ENCODE results near the gene CDADC1. TPM values are rescaled to one million over a fixed set of nuclear protein-coding genes. Genes with fewer than 3 reads are reported as not detected.

Gene CDADC1
- total RNA-seq (10 to 100 TPM; 11.6 to 12.9 TPM), polyA plus RNA-seq (ENCODE audit: insufficient read length in 6 of 6) (10 to 100 TPM; 13.6 to 17.8 (median 15.1) TPM)
- long read RNA-seq, donor 1, partial matches to known transcripts, result 0 of 4 reads
- long read RNA-seq, donor 1, other reads (novel, unspliced or antisense), result 0 of 4 reads
- long read RNA-seq, donor 2, partial matches to known transcripts, result 5 of 7 reads
- long read RNA-seq, donor 2, other reads (novel, unspliced or antisense), result 0 of 7 reads
- long read RNA-seq, donor 3, result 0 reads
- long read RNA-seq, donor 4, partial matches to known transcripts, result 6 of 6 reads
- long read RNA-seq, donor 4, other reads (novel, unspliced or antisense), result 0 of 6 reads
- long read RNA-seq, donor 5, partial matches to known transcripts, result 0 of 1 reads
- long read RNA-seq, donor 5, other reads (novel, unspliced or antisense), result 0 of 1 reads
- long read RNA-seq, donor 6, partial matches to known transcripts, result 7 of 7 reads
- long read RNA-seq, donor 6, other reads (novel, unspliced or antisense), result 0 of 7 reads
- long read RNA-seq, donor 7, partial matches to known transcripts, result 6 of 6 reads
- long read RNA-seq, donor 7, other reads (novel, unspliced or antisense), result 0 of 6 reads
- long read RNA-seq, donor 8, partial matches to known transcripts, result 0 of 1 reads
- long read RNA-seq, donor 8, other reads (novel, unspliced or antisense), result 0 of 1 reads
- long read RNA-seq, donor 9, result 0 reads
- long read RNA-seq, donor 10, partial matches to known transcripts, result 6 of 7 reads
- long read RNA-seq, donor 10, other reads (novel, unspliced or antisense), result 1 of 7 reads
- long read RNA-seq, donor 11, partial matches to known transcripts, result 6 of 8 reads
- long read RNA-seq, donor 11, other reads (novel, unspliced or antisense), result 0 of 8 reads
- long read RNA-seq, donor 12, partial matches to known transcripts, result 0 of 1 reads
- long read RNA-seq, donor 12, other reads (novel, unspliced or antisense), result 0 of 1 reads

- intact Hi-C loops (cut with DNase I), result no loop called here
- no peak for TF ChIP-seq CTCF (IDR thresholded peaks at IDR 0.05)
Measured at GRCh38 chr13:49247643-49248621, at the start of gene CDADC1. CDADC1 (plus strand) TSS chr13:49247925; CDS start chr13:49248038, 113 bp downstream.

GRCh38 chr13:49206641-49207040 lies 41.1 kb upstream of the CDADC1 start:
- H3K9me3 ChIP-seq, result no peaks in the 10 kb centered on the region
- intact Hi-C loops (cut with DNase I), result no loop called here
- ATAC-seq, result no peak
- no peaks in the 10 kb centered on the region for H3K27me3 ChIP-seq
- H3K27ac ChIP-seq, result no peak overlapping the region
- H3K4me3 ChIP-seq, result no peak overlapping the region
- H3K4me1 ChIP-seq, result no peaks in the 10 kb centered on the region
- DNase-seq, result no peak
- TF ChIP-seq CTCF (IDR thresholded peaks at IDR 0.05), result no peak
- peaks cover 0 to 77% of the 10 kb centered on the region in 2 donors for H3K36me3 ChIP-seq

More at GRCh38 chr13:49247643-49248621, at the start of gene CDADC1:
- DNase-seq (peak; percentile 96 to 99 (median 98)), ATAC-seq (peak; percentile 96)
- H3K27me3 ChIP-seq, result no peaks in the 10 kb centered on the region
- H3K9me3 ChIP-seq, result no peaks in the 10 kb centered on the region
- H3K4me3 ChIP-seq, result peak within 1 kb of the TSS; percentile 79 to 81
- peak within 1 kb of the TSS; percentile 93 to 97 for H3K27ac ChIP-seq
- peaks cover 5 to 49% of the 10 kb centered on the region in 2 donors for H3K4me1 ChIP-seq
- H3K36me3 ChIP-seq, result no peaks in the 10 kb centered on the region

- ATAC-seq (no peak), DNase-seq (no peak)
- Histone ChIP-seq H3K36me3 (peaks cover 0 to 57% of the 10 kb centered on the region in 2 donors), H3K4me3 (no peak overlapping the region), H3K9me3 (no peaks in the 10 kb centered on the region), H3K4me1 (no peaks in the 10 kb centered on the region), H3K27me3 (no peaks in the 10 kb centered on the region), H3K27ac (no peak overlapping the region)
- intact Hi-C loops (cut with DNase I), result no loop called here
- TF ChIP-seq CTCF (IDR thresholded peaks at IDR 0.05), result no peak
Measured at GRCh38 chr13:49208619-49209018, 39.1 kb upstream of the CDADC1 start.

- peaks cover 0 to 10% of the 10 kb centered on the region in 2 donors for H3K4me1 ChIP-seq
- DNase-seq (no peak), ATAC-seq (no peak)
- intact Hi-C loops (cut with DNase I), result no loop called here
- H3K36me3 ChIP-seq, result peaks cover 0 to 42% of the 10 kb centered on the region in 2 donors
- no peaks in the 10 kb centered on the region for H3K9me3 ChIP-seq
- no peak overlapping the region for H3K27ac ChIP-seq
- no peaks in the 10 kb centered on the region for H3K27me3 ChIP-seq
- no peak overlapping the region for H3K4me3 ChIP-seq
- TF ChIP-seq CTCF (IDR thresholded peaks at IDR 0.05), result no peak
Measured at GRCh38 chr13:49210114-49210513, 37.6 kb upstream of the CDADC1 start.

All from left lung (tissue), 14 donors.